HK-2 (cell line): ENCODE results near the gene MS4A14.
"Not testable (repeated sequence)": the region's sequence is repeated elsewhere in the genome, so short reads cannot be mapped to it uniquely, and the experiment has no call there.

Experiments used
- DNase-seq: peaks from one replicate; pipeline ENCODE4 v3.0.0-alpha.2; 2018; ENCODE audit not compliant: unreplicated experiment

MS4A14 gene

GRCh38 chr11:60396382-60396781 lies at the start of gene MS4A14:
TSS of gene MS4A14 (plus strand) at chr11:60396459. CDS start at chr11:60396579, 120 bp downstream.
- no peak for DNase-seq

DNA sequence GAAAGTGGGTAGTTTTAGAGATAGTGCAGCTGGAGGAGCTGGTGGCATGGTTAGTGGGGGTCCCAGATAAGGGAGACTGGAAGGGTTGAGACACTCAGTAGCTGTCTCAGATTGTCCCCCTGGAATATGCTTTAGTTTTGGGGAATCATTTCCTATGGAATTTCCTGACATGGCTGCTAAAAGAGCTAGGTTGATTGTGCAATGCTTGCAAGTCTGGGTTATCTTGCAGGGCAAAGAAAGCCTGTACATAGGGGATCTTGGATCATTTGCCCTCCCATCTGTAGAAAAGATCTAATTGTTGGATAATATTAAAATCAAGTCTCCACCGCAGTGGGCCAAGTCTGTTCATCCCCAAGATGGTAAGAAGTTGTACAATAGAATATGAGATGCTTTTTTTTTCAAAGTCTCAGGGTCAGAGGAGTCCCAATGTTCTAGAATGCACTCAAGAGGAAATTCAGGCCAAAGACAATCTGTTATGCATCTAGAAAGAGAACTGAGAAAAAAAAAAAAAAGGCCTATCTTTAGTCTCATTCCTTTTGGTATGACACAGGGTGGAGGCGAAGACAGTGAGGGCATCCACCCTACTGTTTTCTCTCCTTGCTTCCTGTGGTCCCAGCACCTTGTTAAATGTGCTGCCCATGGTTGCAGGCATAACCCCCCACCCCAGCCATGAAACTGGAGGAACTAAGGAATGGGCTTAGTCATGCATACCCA lies 49.0 kb upstream of the MS4A14 start:
- no peak for DNase-seq

GRCh38 chr11:60348116-60348515 lies 48.1 kb upstream of the MS4A14 start:
- no peak for DNase-seq

DNA sequence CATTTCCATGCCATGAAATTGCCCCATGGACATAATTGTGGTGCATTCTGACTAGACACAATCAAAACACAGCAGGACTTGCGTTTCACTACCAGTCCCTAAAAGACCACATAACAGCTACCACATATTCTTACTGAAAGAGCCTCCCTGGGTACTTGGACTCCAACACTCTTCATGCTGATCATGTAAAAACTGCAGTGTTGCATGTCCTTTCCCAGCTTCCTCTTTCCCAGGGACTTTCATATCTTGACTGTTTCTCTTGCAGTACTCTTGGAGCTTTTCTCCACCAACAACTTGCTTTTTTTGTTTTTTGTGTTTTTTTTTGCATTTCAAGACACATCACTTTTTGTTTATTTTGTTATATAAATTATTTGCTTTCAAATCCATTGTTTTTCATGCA lies 46.3 kb upstream of the MS4A14 start:
- no peak for DNase-seq

DNA sequence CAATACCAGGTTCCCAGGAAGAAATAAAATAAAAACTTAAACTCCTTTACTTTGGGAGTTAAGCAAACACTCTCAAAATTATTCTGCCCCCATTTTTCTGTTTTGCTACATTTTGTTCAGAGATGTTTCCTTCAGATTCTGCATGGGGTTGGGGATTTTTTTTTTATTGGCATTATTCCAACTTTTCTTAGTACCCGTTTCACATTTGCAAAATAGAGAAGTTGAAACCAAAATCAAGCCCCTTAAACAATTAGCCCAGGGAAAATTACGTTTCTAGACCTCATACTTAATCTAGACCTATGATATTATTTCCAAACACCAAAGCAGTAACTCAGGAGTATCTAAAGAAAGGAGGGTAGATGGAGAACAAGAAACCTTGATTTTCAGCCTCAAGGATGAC lies 38.5 kb upstream of the MS4A14 start:
- no peak for DNase-seq

- no peak for DNase-seq
These were observed 35.6 kb upstream of the MS4A14 start for GRCh38 chr11:60360621-60361020.

- DNase-seq = no peak
These were observed 34.0 kb upstream of the MS4A14 start for GRCh38 chr11:60362241-60362640.

DNA sequence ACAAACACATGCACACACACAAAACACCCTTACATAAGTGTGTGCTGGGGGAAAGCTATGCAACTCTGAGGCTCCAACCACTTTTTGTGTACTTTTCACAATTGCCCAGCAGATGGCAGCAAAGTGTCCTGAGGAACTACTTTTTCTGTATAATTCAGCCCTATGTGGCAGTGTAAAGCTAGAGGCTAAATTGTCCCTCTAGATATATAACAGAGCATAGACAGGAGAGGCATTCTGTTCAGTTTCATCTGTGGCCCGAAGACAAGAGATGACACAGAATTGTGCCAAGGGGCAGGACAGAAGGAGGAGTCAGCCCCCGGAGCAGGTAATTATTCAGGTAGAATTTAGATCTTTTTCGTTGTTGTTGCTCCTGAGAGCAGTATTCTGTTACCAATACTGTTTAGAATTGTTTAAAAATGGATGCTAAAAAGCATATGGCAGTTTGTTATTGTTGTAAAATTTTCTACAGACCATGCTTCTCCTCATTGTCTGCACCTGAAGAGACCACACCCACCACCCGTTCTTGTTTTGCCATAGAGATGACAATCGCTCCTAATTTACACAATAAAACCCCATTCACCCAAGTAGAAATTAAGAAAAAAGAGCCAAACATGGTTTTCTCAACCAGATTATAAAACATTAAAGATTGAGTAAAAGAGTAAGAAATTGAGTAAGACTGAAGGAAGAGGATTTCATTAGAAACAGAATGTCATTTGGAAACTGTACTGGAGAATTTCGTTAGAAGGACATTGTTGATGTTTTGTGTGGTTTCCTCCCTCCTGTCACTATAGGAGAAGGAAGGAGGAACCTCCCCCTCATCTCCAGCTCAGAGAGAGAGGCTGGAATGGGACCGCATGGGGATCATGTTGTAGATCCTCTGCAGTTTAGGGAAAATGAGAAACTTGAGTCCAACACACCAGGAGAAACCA lies 32.5 kb upstream of the MS4A14 start:
- DNase-seq = peak; percentile 21

DNA sequence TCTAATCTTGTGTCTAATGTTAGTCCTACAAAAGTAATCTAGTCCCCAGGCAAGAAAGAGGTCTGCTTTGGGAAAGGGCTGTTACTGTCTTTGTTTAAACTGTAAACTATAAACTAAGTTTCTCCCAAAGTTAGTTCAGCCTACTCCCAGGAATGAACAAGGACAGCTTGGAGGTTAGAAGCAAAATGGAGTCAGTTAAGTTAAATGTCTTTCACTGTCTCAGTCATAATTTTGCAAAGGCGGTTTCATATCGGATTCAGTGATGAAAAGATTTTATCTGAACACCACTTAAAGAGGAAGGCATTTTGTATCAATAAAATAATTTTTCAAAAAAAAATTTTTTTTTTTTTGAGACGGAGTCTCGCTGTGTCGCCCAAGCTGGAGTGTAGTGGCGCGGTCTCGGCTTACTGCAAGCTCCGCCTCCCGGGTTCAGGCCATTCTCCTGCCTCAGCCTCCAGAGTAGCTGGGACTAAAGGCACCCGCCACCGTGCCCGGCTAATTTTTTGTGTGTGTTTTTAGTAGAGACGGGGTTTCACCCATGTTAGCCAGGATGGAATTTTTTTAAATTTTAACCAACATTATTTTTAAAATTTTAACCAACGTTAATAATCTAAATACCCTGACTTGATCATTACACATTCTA lies 29.9 kb upstream of the MS4A14 start:
- not testable (repeated sequence) for DNase-seq

DNA sequence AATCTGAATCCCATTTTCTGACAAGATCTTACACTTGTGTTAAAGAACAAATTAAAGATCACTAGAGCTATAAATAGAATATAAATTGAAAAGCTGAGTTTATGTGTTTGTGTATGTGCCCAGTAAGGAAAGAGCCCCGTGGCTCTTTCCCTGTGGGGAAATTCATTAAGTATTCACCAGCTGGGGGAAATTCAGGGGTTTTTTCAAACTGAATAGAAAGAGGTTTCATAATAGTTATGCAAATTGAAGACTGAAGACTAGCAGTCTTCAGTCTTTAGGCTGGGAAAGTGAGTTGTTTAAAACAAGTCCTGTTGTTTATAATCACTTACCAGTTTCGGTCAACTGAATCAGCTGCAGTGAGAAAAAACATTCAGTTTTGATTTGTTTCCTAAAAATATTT lies 29.2 kb upstream of the MS4A14 start:
- no peak for DNase-seq

- no peak for DNase-seq
These were observed 28.4 kb upstream of the MS4A14 start for GRCh38 chr11:60367896-60368295.

DNA sequence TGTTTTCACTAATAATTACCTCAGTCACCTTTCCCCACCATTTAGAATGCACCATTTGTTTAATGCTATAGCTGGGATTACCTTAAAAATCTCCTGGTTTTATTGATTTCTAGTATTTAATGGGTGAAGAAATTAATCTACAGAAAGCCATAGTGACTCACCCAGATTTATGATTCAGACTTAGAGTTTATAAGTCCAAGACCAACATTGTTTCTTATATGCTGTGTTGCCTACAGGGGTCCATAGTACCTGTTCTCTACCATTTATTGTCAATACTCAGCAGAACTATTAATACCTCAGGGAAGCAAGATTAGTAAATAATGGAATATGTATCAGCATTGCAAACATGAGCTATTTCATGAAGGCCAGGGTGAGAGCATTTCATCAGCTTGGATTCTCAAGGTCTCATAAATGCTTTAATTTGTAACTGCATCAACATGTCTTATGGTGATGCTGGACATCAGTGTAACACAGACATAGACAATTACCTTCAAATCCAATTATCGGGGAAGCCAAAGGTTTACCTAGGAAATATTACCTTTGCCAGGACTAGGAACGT lies 25.9 kb upstream of the MS4A14 start:
- DNase-seq = no peak

DNA sequence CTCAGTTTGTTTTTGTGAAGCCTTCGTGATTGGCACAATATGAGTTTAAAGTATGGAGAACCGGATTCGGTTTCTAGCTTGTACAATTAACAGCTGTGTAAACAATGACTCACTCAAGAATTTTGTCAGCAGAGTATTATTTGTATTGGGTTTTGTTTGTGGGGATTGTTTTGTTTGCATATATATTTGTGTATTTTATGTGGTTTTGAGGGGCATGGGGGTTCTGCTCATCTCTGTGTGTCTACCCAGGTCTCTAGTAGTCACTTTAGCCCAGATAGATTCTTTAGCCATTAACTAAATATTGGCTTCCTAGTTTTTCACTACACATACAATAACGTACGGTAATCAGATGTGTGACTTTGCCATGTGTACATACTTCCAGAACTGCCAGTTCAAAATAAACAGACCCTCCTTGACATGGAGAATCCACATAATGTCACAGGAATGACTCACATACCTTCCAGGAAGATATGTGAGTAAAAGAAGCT lies 25.4 kb upstream of the MS4A14 start:
- no peak for DNase-seq

- DNase-seq = no peak
These were observed 24.9 kb upstream of the MS4A14 start for GRCh38 chr11:60371386-60371785.

GRCh38 chr11:60371854-60372253 lies 24.4 kb upstream of the MS4A14 start:
- DNase-seq = no peak

DNA sequence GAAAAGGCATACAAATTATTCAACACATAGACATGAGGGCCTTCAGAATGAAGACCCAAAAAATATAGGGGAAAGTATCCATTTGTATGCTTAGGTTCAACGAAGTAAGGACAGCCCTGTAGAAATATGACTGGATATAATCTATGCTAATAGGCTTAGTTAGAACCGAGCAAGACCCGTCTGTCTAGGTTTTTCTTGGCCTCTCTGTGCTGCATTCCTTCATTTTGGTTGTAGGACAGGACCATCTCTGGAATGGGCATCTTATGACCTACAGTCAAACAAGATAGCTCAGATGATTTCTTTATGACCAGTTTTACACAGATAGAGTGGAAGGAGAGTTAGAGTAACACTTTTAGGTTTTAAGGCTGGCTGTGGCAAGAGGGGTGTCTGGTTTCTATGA lies 23.5 kb upstream of the MS4A14 start:
- DNase-seq = no peak

DNA sequence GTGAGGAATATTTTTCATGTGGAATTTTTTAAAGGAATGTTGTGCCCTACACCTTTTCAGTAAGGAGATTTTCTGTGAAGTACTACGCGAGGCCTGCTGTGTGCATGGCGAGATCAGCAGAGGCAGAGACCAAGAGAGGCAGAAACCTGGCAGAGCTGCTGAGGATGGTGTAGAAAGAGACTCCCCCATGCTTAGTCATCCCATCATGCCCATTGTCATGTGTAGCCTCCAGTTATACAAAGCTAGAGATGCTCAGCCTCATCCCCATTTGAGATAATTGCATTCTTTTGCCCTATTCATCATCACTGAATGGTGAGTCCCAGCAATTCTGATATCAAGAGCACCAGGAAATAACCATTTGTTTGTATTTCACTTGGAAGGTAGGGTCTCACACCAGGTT lies 20.9 kb upstream of the MS4A14 start:
- no peak for DNase-seq

- no peak for DNase-seq
These were observed 19.7 kb upstream of the MS4A14 start for GRCh38 chr11:60376601-60377000.

GRCh38 chr11:60377401-60378136 lies 18.7 kb upstream of the MS4A14 start:
- no peak for DNase-seq

DNA sequence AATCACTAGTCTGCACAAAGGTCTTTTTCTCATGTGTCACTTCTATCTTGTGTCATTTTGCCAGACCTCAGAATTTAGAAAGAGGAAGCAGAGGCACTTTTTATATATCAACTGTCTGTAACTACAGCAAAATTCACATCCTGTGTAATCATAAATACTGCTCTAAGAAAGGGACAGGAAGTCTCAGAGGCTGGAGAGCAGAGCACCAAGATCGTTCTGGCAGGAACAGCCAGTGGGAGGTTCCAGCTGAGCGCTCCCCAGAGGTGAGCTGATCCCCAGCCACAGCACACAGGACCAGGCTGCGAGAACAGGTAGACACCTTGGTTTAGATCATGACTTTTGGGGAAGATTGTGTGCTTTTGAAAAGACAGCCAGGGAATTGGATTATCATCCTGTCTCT lies 17.9 kb upstream of the MS4A14 start, which contains the start of gene MS4A7:
TSS of gene MS4A7 (plus strand) at position 179 of the 400 bp plus-strand sequence. CDS start 4,610 bp downstream, outside the sequence.
- DNase-seq = no peak

GRCh38 chr11:60389279-60389910 lies 6.9 kb upstream of the MS4A14 start:
- no peak for DNase-seq
